Measurements from ENCODE around the gene TPD52L2.
A peak's percentile ranks its signal among the peaks of the same experiment; 100 is the strongest.
"Not testable (repeated sequence)": the region's sequence is repeated elsewhere in the genome, so short reads cannot be mapped to it uniquely, and the experiment has no call there.

TPD52L2 gene

GRCh38 chr20:63855363-63856097, 9.5 kb upstream of the TPD52L2 start:
- no peak for DNase-seq (ENCODE audit: low read depth in 2 of 2)

- DNase-seq (ENCODE audit: low read depth in 2 of 2), result no peak
Measured at GRCh38 chr20:63856098-63856511, 9.0 kb upstream of the TPD52L2 start.

DNA sequence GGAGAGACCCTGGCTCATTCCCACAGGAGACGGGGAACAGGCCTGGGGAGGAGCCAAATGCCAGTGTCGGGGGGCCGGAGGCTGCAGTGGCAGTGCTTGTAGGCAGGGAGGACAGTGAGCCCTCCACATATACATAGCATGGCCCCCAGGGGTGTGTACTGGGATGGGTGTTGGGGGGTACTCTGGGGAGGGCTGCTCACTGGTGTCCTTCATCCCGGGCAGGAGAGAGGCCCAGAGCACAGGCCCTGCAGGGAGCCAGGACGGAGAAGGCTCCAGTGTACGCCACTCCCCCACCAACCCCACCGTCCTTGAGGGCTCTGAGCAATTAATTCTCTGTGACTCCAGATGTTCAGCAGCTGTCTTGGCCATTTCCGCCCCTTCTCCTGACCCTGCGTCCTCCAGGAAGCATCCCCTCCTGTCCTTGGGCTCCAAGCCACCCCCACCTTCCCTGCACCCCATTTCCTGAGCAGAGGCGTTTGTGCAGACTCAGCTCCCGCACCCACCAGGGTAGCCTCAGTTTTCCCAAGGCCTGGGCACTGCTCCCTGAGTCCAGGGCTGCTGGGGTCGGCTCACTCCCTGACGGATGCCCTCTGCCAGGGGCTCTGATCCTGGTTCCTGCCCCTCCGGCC, 7.2 kb upstream of the TPD52L2 start:
- DNase-seq (ENCODE audit: low read depth in 2 of 2), result no peak

GRCh38 chr20:63858393-63859165, 6.5 kb upstream of the TPD52L2 start:
- no peak for DNase-seq (ENCODE audit: low read depth in 2 of 2)

- DNase-seq (ENCODE audit: low read depth in 2 of 2), result no peak
Measured at GRCh38 chr20:63859166-63859699, 5.8 kb upstream of the TPD52L2 start.

- DNase-seq (ENCODE audit: low read depth in 2 of 2), result no peak
Measured at GRCh38 chr20:63860325-63861051, 4.6 kb upstream of the TPD52L2 start.

DNA sequence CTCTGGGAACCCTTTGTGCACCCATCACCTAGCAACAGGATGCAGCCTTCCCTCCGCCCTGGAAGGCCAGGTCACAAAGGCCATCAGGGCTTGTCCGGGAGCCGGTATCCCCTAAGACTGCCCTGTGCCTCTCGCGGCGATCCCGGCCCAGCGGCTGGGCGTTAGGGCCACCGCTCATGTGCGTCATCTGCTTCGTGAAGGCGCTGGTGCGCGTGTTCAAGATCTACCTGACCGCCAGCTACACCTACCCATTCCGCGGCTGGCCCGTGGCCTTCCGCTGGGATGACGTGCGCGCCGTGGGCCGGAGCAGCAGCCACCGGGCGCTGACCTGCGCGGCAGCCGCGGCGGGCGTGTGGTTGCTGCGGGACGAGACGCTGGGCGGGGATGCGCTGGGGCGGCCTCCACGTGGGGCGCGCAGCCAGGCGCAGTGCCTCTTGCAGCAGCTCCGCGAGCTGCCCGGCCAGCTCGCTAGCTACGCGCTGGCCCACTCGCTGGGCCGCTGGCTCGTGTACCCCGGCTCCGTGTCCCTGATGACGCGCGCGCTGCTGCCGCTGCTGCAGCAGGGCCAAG, 3.6 kb upstream of the TPD52L2 start, which contains the start of gene ABHD16B:
TSS of gene ABHD16B (plus strand) at position 134 of the 570 bp plus-strand sequence. CDS start at position 177, 43 bp downstream.
- DNase-seq (ENCODE audit: low read depth in 2 of 2), result no peak

DNA sequence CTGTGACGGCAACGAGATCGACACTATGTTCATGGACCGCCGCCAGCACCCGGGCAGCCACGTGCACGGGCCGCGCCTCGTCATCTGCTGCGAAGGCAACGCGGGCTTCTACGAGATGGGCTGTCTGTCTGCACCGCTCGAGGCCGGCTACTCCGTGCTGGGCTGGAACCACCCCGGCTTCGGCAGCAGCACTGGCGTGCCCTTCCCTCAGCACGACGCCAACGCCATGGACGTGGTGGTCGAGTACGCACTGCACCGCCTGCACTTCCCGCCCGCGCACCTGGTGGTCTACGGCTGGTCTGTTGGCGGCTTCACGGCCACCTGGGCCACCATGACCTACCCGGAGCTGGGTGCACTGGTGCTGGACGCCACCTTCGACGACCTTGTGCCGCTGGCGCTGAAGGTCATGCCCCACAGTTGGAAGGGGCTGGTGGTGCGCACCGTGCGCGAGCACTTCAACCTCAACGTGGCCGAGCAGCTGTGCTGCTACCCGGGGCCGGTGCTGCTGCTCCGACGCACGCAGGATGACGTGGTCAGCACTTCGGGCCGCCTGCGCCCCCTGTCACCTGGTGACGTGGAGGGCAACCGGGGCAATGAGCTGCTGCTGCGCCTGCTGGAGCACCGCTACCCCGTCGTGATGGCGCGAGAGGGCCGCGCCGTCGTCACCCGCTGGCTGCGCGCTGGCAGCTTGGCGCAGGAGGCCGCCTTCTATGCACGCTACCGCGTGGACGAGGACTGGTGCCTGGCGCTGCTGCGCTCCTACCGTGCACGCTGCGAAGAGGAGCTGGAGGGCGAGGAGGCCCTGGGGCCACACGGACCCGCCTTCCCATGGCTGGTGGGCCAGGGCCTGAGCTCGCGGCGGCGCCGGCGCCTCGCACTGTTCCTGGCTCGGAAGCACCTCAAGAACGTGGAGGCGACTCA, 2.8 kb upstream of the TPD52L2 start:
- DNase-seq (ENCODE audit: low read depth in 2 of 2), result no peak

GRCh38 chr20:63863021-63863797, 1.9 kb upstream of the TPD52L2 start:
- no peak for DNase-seq (ENCODE audit: low read depth in 2 of 2)

DNA sequence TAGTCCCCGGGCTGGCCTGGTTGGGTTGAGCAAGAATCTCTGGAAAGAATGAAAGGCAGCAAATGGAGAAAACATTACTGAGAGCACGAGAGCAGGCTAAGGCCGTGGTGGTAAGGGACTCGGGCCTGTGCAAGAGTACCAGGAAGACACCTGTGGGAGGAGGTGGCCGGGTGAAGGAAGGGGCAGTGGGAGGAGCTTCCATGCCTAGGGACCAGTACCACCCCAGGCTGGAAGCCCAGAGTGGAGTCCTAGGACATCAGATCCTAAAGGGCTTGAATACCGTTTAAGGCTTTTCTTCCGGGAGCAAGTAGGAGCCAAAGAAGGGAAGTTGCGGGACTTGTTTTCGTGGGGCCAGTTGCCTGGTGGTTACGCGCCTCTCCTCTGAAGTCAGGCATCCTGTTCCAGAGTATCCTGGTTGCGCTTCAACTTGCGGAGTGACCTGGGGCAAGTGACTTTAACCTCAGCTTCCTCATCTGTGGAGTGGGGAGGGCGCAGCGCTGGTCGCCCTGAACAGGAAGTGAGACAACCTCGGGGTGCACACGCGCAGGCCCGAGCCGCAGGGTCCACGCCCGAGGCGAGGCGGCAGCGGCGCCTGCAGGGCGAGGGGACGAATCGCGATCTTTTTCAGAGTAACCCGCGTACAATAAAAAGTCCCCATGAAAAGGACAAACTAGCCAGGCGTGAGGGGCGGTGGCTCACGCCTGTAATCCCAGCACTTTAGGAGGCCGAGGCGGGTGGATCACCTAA, 1.1 kb upstream of the TPD52L2 start:
- peak; percentile 60 to 76 for DNase-seq (ENCODE audit: low read depth in 2 of 2)

- DNase-seq (ENCODE audit: low read depth in 2 of 2), result peak in 1 of 2 donors; percentile 8
Measured at GRCh38 chr20:63864545-63864977, 509 bp upstream of the TPD52L2 start.

DNA sequence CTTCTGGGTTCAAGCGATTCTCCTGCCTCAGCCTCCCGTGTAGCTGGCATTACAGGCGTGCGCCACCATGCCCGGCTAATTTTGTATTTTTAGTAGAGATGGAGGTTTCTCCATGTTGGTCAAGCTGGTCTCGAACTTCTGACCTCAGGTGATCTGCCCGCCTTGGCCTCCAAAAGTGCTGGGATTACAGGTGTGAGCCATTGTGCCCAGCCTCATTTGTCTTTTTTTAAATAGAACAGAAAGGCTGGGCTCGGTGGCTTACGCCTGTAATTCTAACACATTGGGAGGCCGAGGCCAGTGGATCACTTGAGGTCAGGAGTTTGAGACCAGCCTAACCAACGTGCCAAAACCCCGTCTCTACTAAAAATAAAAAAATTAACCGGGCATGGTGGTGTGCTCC, 2.0 kb downstream of the TPD52L2 start:
- not testable (repeated sequence) for DNase-seq (ENCODE audit: low read depth in 2 of 2)

DNA sequence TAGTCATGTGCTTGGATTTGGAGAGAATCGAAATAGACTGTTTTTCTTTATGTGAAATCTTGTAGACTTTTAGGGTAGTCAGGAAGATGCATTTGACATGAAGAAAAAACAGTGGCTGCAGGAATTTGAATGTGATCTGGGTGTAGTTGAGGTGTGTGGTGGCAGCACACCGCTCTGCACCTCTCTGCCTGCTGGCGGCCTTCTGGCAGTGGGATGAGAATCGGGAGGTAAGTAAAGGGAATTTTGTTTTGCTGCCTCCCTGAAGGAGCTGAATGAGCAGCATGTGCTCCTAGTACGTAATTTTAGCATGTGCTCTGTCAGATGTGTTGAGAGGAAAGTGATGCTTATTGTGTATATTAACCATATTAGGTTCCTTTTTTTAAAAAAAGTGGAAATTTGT, 3.2 kb downstream of the TPD52L2 start:
- DNase-seq (ENCODE audit: low read depth in 2 of 2), result no peak

DNA sequence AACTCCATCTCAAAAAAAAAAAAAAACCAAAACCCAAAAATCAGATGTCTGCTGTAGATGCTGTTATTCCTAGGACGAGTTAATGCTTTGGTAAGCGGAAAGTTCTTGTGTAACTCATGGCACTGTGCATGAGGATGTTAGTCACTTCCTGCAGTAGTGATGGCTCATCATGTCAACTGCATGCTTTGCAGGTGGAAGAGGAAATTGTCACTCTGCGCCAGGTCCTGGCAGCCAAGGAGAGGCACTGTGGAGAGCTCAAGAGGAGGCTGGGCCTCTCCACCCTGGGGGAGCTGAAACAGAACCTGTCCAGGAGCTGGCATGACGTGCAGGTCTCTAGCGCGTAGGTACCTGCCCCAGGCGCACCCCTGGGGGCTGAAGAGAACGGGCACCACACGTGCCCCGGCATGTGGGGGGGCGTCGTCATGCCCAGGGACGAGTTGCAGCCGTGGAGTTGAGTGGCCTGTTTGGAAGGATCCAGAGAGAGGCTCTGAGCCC, 8.5 kb downstream of the TPD52L2 start:
- no peak for DNase-seq (ENCODE audit: low read depth in 2 of 2)

DNA sequence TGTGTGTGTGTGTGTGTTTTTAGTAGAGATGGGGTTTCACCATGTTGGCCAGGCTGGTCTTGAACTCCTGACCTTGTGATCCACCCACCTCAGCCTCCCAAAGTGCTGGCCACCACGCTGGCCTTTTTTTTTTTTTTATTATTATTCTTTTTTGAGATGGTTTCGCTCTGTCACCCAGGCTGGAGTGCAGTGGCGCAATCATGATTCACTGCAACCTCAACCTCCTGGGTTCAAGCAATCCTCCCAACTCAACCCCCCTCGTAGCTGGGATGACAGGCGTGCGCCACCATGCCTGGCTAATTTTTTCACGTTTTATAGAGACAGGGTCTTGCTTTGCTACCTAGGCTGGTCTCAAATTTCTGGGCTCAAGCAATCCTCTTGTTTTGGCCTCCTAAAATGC, 9.2 kb downstream of the TPD52L2 start:
- not testable (repeated sequence) for DNase-seq (ENCODE audit: low read depth in 2 of 2)

DNA sequence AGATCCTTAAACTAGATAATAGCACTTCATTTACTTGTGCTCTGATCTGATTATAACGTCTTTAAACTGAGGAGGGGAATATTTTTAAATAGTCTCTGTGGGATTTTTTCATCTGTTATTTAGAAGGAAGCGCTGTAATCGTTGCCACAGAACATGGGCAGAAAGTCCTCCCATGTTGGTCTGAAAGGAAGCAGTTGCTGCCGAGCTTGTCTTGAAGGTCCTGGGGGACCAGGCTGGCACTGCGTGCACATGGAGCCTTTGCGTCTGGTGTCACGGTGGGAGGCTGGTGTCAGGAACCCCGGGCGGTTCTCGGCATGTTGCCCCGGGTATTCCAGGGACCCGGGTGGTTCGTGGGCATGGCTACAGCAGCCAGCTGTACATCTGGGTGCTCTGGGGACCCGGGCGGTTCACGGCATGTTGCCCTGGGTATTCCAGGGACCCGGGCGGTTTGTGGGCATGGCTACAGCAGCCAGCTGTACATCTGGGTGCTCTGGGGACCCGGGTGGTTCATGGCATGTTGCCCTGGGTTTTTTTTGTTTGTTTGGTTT, 11.5 kb downstream of the TPD52L2 start:
- no peak for DNase-seq (ENCODE audit: low read depth in 2 of 2)

DNA sequence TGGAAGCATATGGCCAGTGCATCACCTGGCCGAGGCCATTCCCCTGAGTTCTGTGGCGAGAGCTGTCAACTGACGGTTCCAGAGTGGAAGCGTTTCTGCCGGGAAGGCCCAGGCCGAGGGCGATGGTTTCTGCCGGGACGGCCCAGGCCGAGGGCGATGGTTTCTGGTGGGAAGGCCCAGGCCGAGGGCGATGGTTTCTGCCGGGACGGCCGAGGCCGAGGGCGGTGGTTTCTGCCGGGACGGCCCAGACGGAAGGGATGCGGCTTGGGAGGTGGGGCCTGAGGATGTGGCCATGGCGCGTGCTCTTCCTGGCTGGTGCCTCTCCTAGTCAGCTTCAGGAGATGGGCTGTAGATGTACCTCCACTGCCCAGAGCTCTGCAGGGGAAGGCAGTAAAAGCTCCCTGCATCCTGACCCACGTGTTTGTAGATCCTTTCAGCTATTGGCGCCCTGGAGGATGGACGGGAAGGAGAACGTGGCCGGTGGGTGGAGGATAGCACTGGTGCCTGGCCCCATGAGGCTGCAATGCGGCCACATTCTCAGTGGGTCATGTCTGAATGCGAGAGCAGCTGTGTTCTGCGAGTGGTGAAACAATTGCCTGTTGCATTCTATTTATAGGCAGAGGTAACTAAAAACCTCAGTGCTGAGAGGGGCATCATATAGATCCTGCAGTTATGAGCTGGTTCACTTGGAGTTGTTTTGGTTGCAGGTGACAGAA, 12.8 kb downstream of the TPD52L2 start:
- DNase-seq (ENCODE audit: low read depth in 2 of 2), result no peak

All from stimulated activated CD8-positive, alpha-beta memory T cell treated with anti-CD3 and anti-CD28 coated beads, Interleukin-7, amount 100 ng/mL, for 4 hours (primary cell).